IMR-90 (cell line): ENCODE results near the gene MTERF1. TPM values are rescaled to one million over a fixed set of nuclear protein-coding genes. Genes with fewer than 3 reads are reported as not detected.

ENCODE experiments used
- ATAC-seq: fragments of 200-7000 bp; cut with Tn5 transposase; 2 replicates; pipeline ENCODE4 v1.9.1; 2020; ENCODE audit warnings: low read depth, mild to moderate bottlenecking, moderate library complexity
- BruUV-seq: library from RNA; stranded (reverse); fragments of 400-500 nt; replicated peaks from 2 replicates; lab custom pipeline; 2021; lab: Mats Ljungman, UMichigan
- CTCF ChIA-PET: fragments of 300-600 bp; formaldehyde crosslinking; extraction: SDS; loops from one replicate; lab custom pipeline; 2021; ENCODE audit warnings: antibody characterized with exemption; lab: Yijun Ruan, JAX
- POLR2A ChIA-PET: fragments of 300-600 bp; sonication (Branson Sonifier 250); formaldehyde crosslinking; loops from one replicate; lab custom pipeline; 2022; ENCODE audit warnings: antibody characterized with exemption; ENCODE audit not compliant: unreplicated experiment; lab: Charles Lee
- DNase-seq: peaks from one replicate; pipeline ENCODE4 v3.0.0; 2013
- H2AFZ ChIP-seq: replicated peaks from 2 replicates; pipeline ENCODE3; 2013; ENCODE audit warnings: low read length, mild to moderate bottlenecking; ENCODE audit not compliant: poor library complexity
- H2AK5ac ChIP-seq: 2 replicates; pipeline ENCODE4 v1.6.1; 2013; ENCODE audit warnings: low read depth, low read length, inconsistent platforms
- H2AK9ac ChIP-seq: replicated peaks from 2 replicates; pipeline ENCODE3; 2013; ENCODE audit warnings: mild to moderate bottlenecking, low read depth, low read length, moderate library complexity; ENCODE audit not compliant: poor library complexity
- H2BK120ac ChIP-seq: 2 replicates; pipeline ENCODE4 v1.6.1; 2013; ENCODE audit warnings: low read depth, low read length, inconsistent platforms
- H2BK15ac ChIP-seq: 3 replicates; pipeline ENCODE4 v1.6.1; 2013; ENCODE audit warnings: low read depth, low read length, inconsistent platforms
- H2BK20ac ChIP-seq: 2 replicates; pipeline ENCODE4 v1.6.1; 2013; ENCODE audit warnings: low read depth, mild to moderate bottlenecking, inconsistent platforms, low read length, moderate library complexity
- H2BK5ac ChIP-seq: 2 replicates; pipeline ENCODE4 v1.6.1; 2013; ENCODE audit warnings: mild to moderate bottlenecking, low read depth, low read length, inconsistent platforms; ENCODE audit not compliant: poor library complexity, severe bottlenecking
- H3K14ac ChIP-seq: replicated peaks from 2 replicates; pipeline ENCODE4 v1.6.1; 2013; ENCODE audit warnings: low read depth, low read length, inconsistent platforms
- H3K18ac ChIP-seq: 2 replicates; pipeline ENCODE4 v1.6.1; 2013; ENCODE audit warnings: low read depth, low read length, control low read depth
- H3K23ac ChIP-seq: 2 replicates; pipeline ENCODE4 v1.6.1; 2013; ENCODE audit warnings: low read depth, low read length, inconsistent platforms
- H3K27ac ChIP-seq: 2 replicates; pipeline ENCODE4 v1.5.1; 2013; ENCODE audit warnings: mild to moderate bottlenecking, control low read depth, low read length; ENCODE audit not compliant: insufficient read depth
- H3K27me3 ChIP-seq: 2 replicates; pipeline ENCODE4 v1.6.1; 2013; ENCODE audit warnings: low read length; ENCODE audit not compliant: control insufficient read depth, insufficient read depth
- H3K36me3 ChIP-seq: 2 replicates; pipeline ENCODE4 v1.6.1; 2013; ENCODE audit warnings: low read length, mixed read lengths; ENCODE audit not compliant: control insufficient read depth, insufficient read depth
- H3K4ac ChIP-seq: 2 replicates; pipeline ENCODE4 v1.6.1; 2013; ENCODE audit warnings: low read depth, low read length, inconsistent platforms
- H3K4me1 ChIP-seq: 2 replicates; pipeline ENCODE4 v1.6.1; 2013; ENCODE audit warnings: low read length, mixed read lengths; ENCODE audit not compliant: control insufficient read depth, insufficient read depth
- H3K4me2 ChIP-seq: 2 replicates; pipeline ENCODE4 v1.6.1; 2013; ENCODE audit warnings: low read depth, mild to moderate bottlenecking, control low read depth, low read length, moderate library complexity
- H3K4me3 ChIP-seq: 2 replicates; pipeline ENCODE4 v1.5.1; 2013; ENCODE audit warnings: low read depth, mild to moderate bottlenecking, control low read depth, low read length, moderate library complexity; ENCODE audit not compliant: insufficient read depth
- H3K56ac ChIP-seq: 2 replicates; pipeline ENCODE4 v1.6.1; 2013; ENCODE audit warnings: low read length, inconsistent platforms; ENCODE audit not compliant: insufficient read depth; ENCODE audit errors: extremely low read depth
- H3K79me1 ChIP-seq, 2 experiments: 2 replicates each; pipeline ENCODE4 v1.6.1; 2013; ENCODE audit warnings: low read length in 2 of 2, inconsistent platforms in 1 of 2, low read depth in 1 of 2
- H3K9ac ChIP-seq: 2 replicates; pipeline ENCODE4 v1.6.1; 2013; ENCODE audit warnings: low read depth, low read length, control low read depth
- H3K9me1 ChIP-seq: 2 replicates; pipeline ENCODE4 v1.6.1; 2013; ENCODE audit warnings: low read length, inconsistent platforms; ENCODE audit not compliant: insufficient read depth
- H3K9me3 ChIP-seq: 2 replicates; pipeline ENCODE4 v1.6.1; 2013; ENCODE audit warnings: low read length; ENCODE audit not compliant: control insufficient read depth, insufficient read depth
- H4K20me1 ChIP-seq: 2 replicates; pipeline ENCODE4 v1.6.1; 2013; ENCODE audit warnings: low read length, inconsistent platforms; ENCODE audit not compliant: insufficient read depth
- H4K5ac ChIP-seq: 2 replicates; pipeline ENCODE4 v1.6.1; 2013; ENCODE audit warnings: mild to moderate bottlenecking, low read depth, low read length, control low read depth
- H4K8ac ChIP-seq, 2 experiments: 2 replicates each; pipeline ENCODE4 v1.6.1; 2013; ENCODE audit warnings: low read depth in 2 of 2, low read length in 2 of 2, control low read depth in 1 of 2, inconsistent platforms in 1 of 2
- H4K91ac ChIP-seq: 2 replicates; pipeline ENCODE4 v1.6.1; 2013; ENCODE audit warnings: low read depth, low read length, inconsistent platforms; ENCODE audit not compliant: insufficient read depth
- FOS ChIP-seq: fragments of 150-350 bp; IDR thresholded peaks from 2 replicates; pipeline ENCODE4 v1.6.1; 2016; ENCODE audit warnings: low read depth, low read length
- MAZ ChIP-seq: IDR thresholded peaks from 2 replicates; pipeline ENCODE4 v1.6.1; 2012; ENCODE audit warnings: low read depth, mild to moderate bottlenecking, low read length, improper control_type of control experiment, moderate library complexity, borderline replicate concordance
- MXI1 ChIP-seq: IDR thresholded peaks from 2 replicates; pipeline ENCODE4 v1.6.1; 2012; ENCODE audit warnings: low read depth, mild to moderate bottlenecking, low read length, moderate library complexity, borderline replicate concordance
- WGBS, 2 experiments: methylation state at CpG; one replicate each; pipeline versions ENCODE4 v1.1.5 to v1.1.7; 2013; ENCODE audit warnings: missing lambda C conversion rate in 2 of 2; ENCODE audit not compliant: insufficient read length in 1 of 2; ENCODE audit errors: extremely low coverage in 2 of 2; 5-methylcytosine and 5-hydroxymethylcytosine counted together
- dilution Hi-C: fragments of 300-500 bp; cut with HindIII; formaldehyde crosslinking; loops from one replicate; pipeline ENCODE4 v1.14.3; 2018; ENCODE audit warnings: low sequenced_read_pairs; ENCODE audit not compliant: unreplicated experiment
- in situ Hi-C: fragments of 300-500 bp; cut with MboI; formaldehyde crosslinking; loops from 3 replicates; pipeline ENCODE4 v1.14.3; 2019; ENCODE audit warnings: low sequenced_read_pairs, inconsistent platforms, mixed read lengths
- intact Hi-C: fragments of 100-400 bp; cut with micrococcal nuclease; formaldehyde crosslinking; loops from 2 replicates; pipeline ENCODE4 v1.10.0; 2022
- polyA plus RNA-seq, 3 experiments: library from polyadenylated mRNA; depleted of rRNA; stranded (reverse); fragments of >200 nt; gene quantifications; 2 replicates each; pipeline ENCODE4 v1.2.3, GENCODE V29; 2012; ENCODE audit warnings: low replicate concordance in 1 of 3
- total RNA-seq: library from RNA; depleted of rRNA; stranded (reverse); fragments of >200 nt; gene quantifications from 2 replicates; pipeline ENCODE4 v1.2.3, GENCODE V29; 2012

The MTERF1 gene
- total and polyA plus RNA-seq, 2 of the 4 experiments (the other 2 are of a cell fraction) = 7.0 to 7.3 TPM

DNA sequence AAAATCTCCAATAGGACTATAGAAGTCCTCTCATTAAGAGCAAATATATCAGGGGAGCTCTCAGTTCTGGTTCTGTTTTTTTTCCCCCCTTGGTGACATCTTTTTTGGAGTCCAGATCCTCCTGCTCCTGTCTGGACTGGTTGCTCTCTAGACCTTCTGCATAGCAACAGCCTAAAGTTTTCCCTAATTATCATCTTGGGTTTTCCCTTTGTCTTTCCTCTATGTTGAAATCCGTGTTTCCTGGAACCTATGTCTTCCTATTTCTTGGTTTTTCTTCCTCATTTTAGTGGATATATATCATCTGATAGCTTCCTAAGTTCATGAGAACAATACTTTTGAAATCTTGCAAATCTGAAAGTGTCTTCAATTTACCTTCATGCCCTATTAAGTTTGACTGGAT, 29.7 kb upstream of the MTERF1 start:
- H3K23ac ChIP-seq = no peak overlapping the region
- H3K4me3 ChIP-seq = no peak overlapping the region
- no peak overlapping the region for H2BK120ac ChIP-seq
- dilution Hi-C loops = no loop called here
- no peak overlapping the region for H3K27ac ChIP-seq
- no peaks in the 10 kb centered on the region for H3K9me1 ChIP-seq
- no peak overlapping the region for H3K14ac ChIP-seq
- POLR2A ChIA-PET = no interaction called here
- H2AFZ ChIP-seq = no peak overlapping the region
- no peak overlapping the region for H3K4me2 ChIP-seq
- H3K18ac ChIP-seq = no peak overlapping the region
- BruUV-seq = no TSS peak
- CTCF ChIA-PET = interaction anchor here (1.1 kb wide), 1 partner anchor 20 kb away, joined by 4 read pairs; no protein-coding TSS in a partner anchor
- DNase-seq = no peak
- no peak overlapping the region for H3K9ac ChIP-seq
- H3K4ac ChIP-seq = no peak overlapping the region
- H4K8ac ChIP-seq = no peak overlapping the region
- no peak overlapping the region for H4K91ac ChIP-seq
- no peak overlapping the region for H2BK15ac ChIP-seq
- no peak overlapping the region for H2BK20ac ChIP-seq
- H3K9me3 ChIP-seq = no peaks in the 10 kb centered on the region
- H2AK5ac ChIP-seq = no peak overlapping the region
- no peaks in the 10 kb centered on the region for H4K20me1 ChIP-seq
- TF ChIP-seq FOS (no peak), MAZ (no peak), MXI1 (no peak)
- in situ Hi-C loops = no loop called here
- H3K27me3 ChIP-seq = no peaks in the 10 kb centered on the region
- no peak overlapping the region for H2AK9ac ChIP-seq
- intact Hi-C loops = no loop called here
- no peaks in the 10 kb centered on the region for H3K36me3 ChIP-seq
- H4K5ac ChIP-seq = no peak overlapping the region
- no peak overlapping the region for H2BK5ac ChIP-seq
- WGBS, 2 experiments = no CpG with 5 or more reads among the region's 1 CpG
- no peaks in the 10 kb centered on the region for H3K79me1 ChIP-seq
- H3K4me1 ChIP-seq = peaks cover 7% of the 10 kb centered on the region
- ATAC-seq = no peak
- H3K56ac ChIP-seq = no peak overlapping the region
